Upper lobe of left lung (tissue), 6 donors: ENCODE results near the gene PRKAR1A. TPM values are rescaled to one million over a fixed set of nuclear protein-coding genes. Genes with fewer than 3 reads are reported as not detected.

Source experiments
- ATAC-seq, 2 donors: fragments of 200-7000 bp; cut with Tn5 transposase; one replicate each; pipeline ENCODE4 v1.9.1; 2022; ENCODE audit warnings: mild to moderate bottlenecking in 2 of 2, moderate library complexity in 2 of 2; ENCODE audit not compliant: low FRiP score in 2 of 2
- DNase-seq, 2 donors: peaks; one replicate each; pipeline ENCODE4 v3.0.0-alpha.2; 2019 to 2020
- H3K27ac ChIP-seq, 4 donors: fragments of 200-600 bp; sonication (generic); one replicate each; pipeline ENCODE4 v1.5.1; 2016 to 2019
- H3K27me3 ChIP-seq, 4 donors: fragments of 200-600 bp; sonication (generic); one replicate each; pipeline ENCODE4 v1.5.1; 2017 to 2019
- H3K36me3 ChIP-seq, 4 donors: fragments of 200-600 bp; sonication (generic); one replicate each; pipeline ENCODE4 v1.5.1; 2016 to 2019
- H3K4me1 ChIP-seq, 4 donors: fragments of 200-600 bp; sonication (generic); one replicate each; pipeline ENCODE4 v1.5.1; 2018 to 2019
- H3K4me3 ChIP-seq, 4 donors: fragments of 200-600 bp; sonication (generic); one replicate each; pipeline ENCODE4 v1.5.1; 2017 to 2019; ENCODE audit warnings: mild to moderate bottlenecking in 2 of 4, moderate library complexity in 1 of 4
- H3K9me3 ChIP-seq, 4 donors: fragments of 200-600 bp; sonication (generic); one replicate each; pipeline ENCODE4 v1.5.1; 2018 to 2019
- EP300 ChIP-seq, 4 donors: sonication (generic); formaldehyde crosslinking; IDR thresholded peaks; one replicate each; pipeline ENCODE4 v1.5.1; 2017; ENCODE audit warnings: antibody characterized with exemption in 4 of 4, control low read depth in 2 of 4
- POLR2A ChIP-seq, 4 donors: fragments of 450-650 bp; IDR thresholded peaks; one replicate each; pipeline ENCODE4 v1.5.1; 2016 to 2017; ENCODE audit warnings: antibody characterized with exemption in 4 of 4, mild to moderate bottlenecking in 2 of 4
- POLR2AphosphoS5 ChIP-seq, 2 donors: sonication (generic); formaldehyde crosslinking; IDR thresholded peaks; one replicate each; pipeline ENCODE4 v1.5.1; 2017; ENCODE audit warnings: antibody characterized with exemption in 2 of 2
- WGBS, 2 donors: methylation state at CpG; one replicate each; pipeline ENCODE4 v1.1.5; 2017 to 2018; 5-methylcytosine and 5-hydroxymethylcytosine counted together
- total RNA-seq, 6 donors: library from RNA; depleted of rRNA in 4 of 6; stranded (reverse); fragments of >200 nt in 4 of 6; gene quantifications; one replicate each; pipeline versions ENCODE4 v1.1.0 to v1.2.1, GENCODE V29; 2016 to 2021
- TF ChIP-seq, protein P1 (sequence below), 6 experiments: fragments of 450-650 bp in 4 of 6; fragments of 200-600 bp in 2 of 6; sonication (generic) in 2 of 6; IDR thresholded peaks; one replicate each; pipeline ENCODE4 v1.5.1; 2016 to 2019; ENCODE audit warnings: antibody characterized with exemption in 6 of 6
- donor health status: DM: no; HTN: no; CAD: no; lungs with moderate emphysema.
- donor health status: DM: no; HTN: yes; CAD: no; lungs with severe emphysema.

Gene PRKAR1A
- total RNA-seq, 6 donors from 2014 or later: 161 to 490 (median 396) TPM

DNA sequence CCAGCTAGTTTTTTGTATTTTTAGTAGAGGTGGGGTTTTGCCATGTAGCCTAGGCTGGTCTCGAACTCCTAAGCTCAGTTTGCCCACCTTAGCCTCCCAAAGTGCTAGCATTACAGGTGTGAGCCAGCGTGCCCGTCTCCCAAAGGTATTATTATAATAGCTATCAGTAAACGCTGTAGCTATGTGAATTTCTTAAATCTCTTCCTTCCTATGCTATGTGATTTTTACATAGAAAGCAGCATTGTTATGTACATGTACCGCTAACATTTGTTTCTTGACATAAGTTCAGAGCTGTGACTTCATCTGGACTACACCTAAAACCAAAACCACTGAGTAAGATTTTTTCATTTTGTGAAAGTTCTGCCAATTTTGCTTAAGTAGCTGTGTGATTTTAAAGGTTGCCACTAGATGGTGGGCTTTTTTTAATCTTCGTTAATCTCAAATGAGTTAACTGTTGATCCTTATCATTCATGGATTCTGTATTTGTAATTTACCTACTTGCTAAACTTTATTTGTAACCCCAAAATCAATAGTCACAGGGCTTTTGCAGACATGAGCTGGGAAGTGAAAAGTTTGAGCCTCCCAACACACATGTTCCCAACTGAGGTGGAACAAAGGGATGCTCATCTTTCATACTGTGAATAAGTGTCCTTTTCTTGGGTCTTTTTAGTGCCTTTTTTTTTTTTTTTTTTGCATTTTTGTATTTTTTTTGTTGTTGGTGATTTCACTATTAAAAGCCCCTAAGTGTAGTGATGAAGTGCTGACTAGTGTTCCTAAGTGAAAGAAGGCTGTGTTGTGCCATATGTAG, 21.9 kb downstream of the PRKAR1A start:
- peak in 1 of 2 donors; percentile 59 for ATAC-seq
- 75 to 78% methylated on average over 6 of the region's 6 CpGs for WGBS, 2 donors
- no peak overlapping the region for H3K4me3 ChIP-seq
- H3K36me3 ChIP-seq: peaks cover 21 to 97% (median 48%) of the 10 kb centered on the region in 4 donors
- H3K27me3 ChIP-seq: no peaks in the 10 kb centered on the region
- H3K4me1 ChIP-seq: peaks cover 0 to 14% (median 2%) of the 10 kb centered on the region in 4 donors
- no peak for DNase-seq
- H3K27ac ChIP-seq: no peak overlapping the region
- H3K9me3 ChIP-seq: no peaks in the 10 kb centered on the region
- TF ChIP-seq, protein P1, sequence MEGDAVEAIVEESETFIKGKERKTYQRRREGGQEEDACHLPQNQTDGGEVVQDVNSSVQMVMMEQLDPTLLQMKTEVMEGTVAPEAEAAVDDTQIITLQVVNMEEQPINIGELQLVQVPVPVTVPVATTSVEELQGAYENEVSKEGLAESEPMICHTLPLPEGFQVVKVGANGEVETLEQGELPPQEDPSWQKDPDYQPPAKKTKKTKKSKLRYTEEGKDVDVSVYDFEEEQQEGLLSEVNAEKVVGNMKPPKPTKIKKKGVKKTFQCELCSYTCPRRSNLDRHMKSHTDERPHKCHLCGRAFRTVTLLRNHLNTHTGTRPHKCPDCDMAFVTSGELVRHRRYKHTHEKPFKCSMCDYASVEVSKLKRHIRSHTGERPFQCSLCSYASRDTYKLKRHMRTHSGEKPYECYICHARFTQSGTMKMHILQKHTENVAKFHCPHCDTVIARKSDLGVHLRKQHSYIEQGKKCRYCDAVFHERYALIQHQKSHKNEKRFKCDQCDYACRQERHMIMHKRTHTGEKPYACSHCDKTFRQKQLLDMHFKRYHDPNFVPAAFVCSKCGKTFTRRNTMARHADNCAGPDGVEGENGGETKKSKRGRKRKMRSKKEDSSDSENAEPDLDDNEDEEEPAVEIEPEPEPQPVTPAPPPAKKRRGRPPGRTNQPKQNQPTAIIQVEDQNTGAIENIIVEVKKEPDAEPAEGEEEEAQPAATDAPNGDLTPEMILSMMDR (IDR thresholded peaks at IDR 0.05): peak in 5 of 6 experiments; percentile 24 to 55 (median 48)
- no peak for TF ChIP-seq POLR2AphosphoS5 (IDR thresholded peaks at IDR 0.05)
- no peak for TF ChIP-seq POLR2A (IDR thresholded peaks at IDR 0.05)

DNA sequence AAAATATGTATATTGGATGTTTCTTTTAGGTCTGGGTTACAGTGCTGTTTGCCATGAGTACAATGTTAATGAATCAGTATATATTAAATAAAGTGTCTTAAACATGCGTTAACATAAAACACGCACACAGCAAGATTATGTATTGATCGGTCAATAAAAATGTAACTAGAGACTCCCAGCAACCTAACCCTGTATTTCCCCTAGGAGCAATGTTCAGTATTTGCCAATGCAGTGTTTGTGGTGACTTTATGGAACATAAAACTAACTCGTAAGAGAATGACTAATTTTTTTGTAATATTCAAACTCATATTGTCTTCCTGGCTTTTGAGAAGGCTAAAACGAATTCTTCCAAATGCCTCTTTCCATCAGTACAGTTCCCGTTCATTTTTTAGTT, 22.5 kb downstream of the PRKAR1A start:
- WGBS, 2 donors: 85 to 87% methylated on average over 6 of the region's 6 CpGs
- TF ChIP-seq POLR2AphosphoS5 (IDR thresholded peaks at IDR 0.05) (no peak), EP300 (IDR thresholded peaks at IDR 0.05) (no peak), POLR2A (IDR thresholded peaks at IDR 0.05) (no peak)
- TF ChIP-seq, protein P1 (IDR thresholded peaks at IDR 0.05): no peak
- DNase-seq (no peak), ATAC-seq (no peak)
- Histone ChIP-seq H3K27ac (no peak overlapping the region), H3K4me3 (no peak overlapping the region), H3K4me1 (peaks cover 0 to 14% (median 7%) of the 10 kb centered on the region in 4 donors), H3K27me3 (no peaks in the 10 kb centered on the region), H3K36me3 (peaks cover 15 to 97% (median 43%) of the 10 kb centered on the region in 4 donors), H3K9me3 (no peaks in the 10 kb centered on the region)

DNA sequence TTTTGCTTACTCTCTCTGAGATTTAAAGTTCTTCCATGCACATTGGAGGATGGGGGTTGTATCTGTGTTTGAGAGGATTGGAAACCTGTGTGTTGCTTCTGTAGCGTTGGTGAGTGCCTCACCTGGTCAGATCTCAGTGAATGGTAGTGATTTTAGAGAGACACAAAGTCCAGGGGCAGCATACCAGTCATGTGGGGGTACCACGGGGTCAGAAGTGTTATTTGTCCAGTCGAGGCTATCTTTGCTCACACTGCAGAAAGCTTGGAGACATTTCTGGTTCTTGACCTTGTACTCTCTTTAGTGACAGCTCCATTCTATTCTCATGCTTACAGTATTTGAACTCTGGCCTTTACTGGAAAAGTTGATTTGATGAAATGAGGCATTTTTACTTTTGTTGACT, 23.7 kb downstream of the PRKAR1A start:
- no peak for TF ChIP-seq POLR2A (IDR thresholded peaks at IDR 0.05)
- TF ChIP-seq, protein P1 (IDR thresholded peaks at IDR 0.05): no peak
- no peak for TF ChIP-seq EP300 (IDR thresholded peaks at IDR 0.05)
- no peak for TF ChIP-seq POLR2AphosphoS5 (IDR thresholded peaks at IDR 0.05)
- Histone ChIP-seq H3K36me3 (peaks cover 4 to 97% (median 38%) of the 10 kb centered on the region in 4 donors), H3K4me1 (peaks cover 0 to 15% (median 12%) of the 10 kb centered on the region in 4 donors), H3K9me3 (no peaks in the 10 kb centered on the region), H3K4me3 (no peak overlapping the region), H3K27ac (peak overlapping the region in 2 of 4 donors; percentile 18 to 23), H3K27me3 (no peaks in the 10 kb centered on the region)
- WGBS, 2 donors: 64 to 78% methylated on average over 3 of the region's 3 CpGs
- ATAC-seq (no peak), DNase-seq (no peak)

DNA sequence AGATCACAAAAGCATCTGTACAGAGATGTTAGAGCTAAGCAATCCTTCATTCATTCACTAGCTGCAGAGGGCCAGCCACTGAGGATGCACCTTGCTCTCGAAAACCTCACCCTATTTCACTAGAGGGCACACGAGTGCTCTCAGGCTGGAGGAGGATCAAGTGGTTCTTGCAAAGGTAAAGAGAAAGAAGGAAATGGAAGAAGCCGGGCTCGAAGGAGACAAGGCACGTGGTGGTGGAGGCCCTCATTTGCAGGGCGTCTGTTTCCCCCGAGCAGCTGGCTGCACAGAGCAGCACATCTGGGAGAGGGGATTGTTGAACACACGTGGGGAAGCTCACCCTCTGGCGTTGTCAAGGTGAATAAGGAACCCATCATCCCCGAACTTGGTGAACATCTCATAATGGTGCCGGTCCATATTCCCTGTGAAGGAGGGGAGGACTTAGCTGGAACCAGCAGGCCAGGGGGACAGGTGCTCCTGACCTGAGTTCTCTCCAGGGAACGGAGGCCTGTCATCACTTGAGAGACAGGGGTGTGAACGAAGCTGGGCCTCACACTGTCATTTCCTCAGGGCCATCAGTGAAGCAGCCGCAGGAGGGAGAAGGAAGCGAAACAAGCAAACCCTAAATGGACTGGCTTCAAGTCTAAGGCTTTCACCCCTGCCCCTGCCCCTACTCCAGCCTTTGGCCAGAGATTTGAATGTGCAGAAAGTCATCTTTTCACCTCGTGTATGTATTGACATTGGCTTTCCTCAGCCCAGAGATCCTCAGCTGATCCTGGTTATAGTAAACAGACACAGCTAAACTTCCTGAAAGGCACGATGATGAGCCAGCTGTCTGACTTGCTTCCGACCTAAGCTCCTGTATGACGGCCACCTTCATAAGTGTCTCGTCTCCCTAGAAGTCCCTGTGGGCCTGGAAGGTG, 27.6 kb downstream of the PRKAR1A start:
- peak in 1 of 2 donors; percentile 71 for DNase-seq
- Histone ChIP-seq H3K27me3 (no peaks in the 10 kb centered on the region), H3K4me3 (no peak overlapping the region), H3K9me3 (no peaks in the 10 kb centered on the region), H3K27ac (peak overlapping the region in 3 of 4 donors; percentile 45 to 77 (median 50)), H3K4me1 (peaks cover 0 to 30% (median 14%) of the 10 kb centered on the region in 4 donors), H3K36me3 (peaks cover 0 to 69% (median 26%) of the 10 kb centered on the region in 4 donors)
- peak; percentile 30 to 63 for ATAC-seq
- WGBS, 2 donors: 59 to 65% methylated on average over 20 of the region's 20 CpGs
- peak in 1 of 4 donors; percentile 32 for TF ChIP-seq POLR2A (IDR thresholded peaks at IDR 0.05)
- TF ChIP-seq POLR2AphosphoS5 (IDR thresholded peaks at IDR 0.05): peak; percentile 32 to 34
- TF ChIP-seq, protein P1 (IDR thresholded peaks at IDR 0.05): peak in 4 of 6 experiments; percentile 17 to 33 (median 25)
- peak in 1 of 4 donors; percentile 69 for TF ChIP-seq EP300 (IDR thresholded peaks at IDR 0.05)
